ENCODE data around the gene SLC14A1.

SLC14A1 gene

DNA sequence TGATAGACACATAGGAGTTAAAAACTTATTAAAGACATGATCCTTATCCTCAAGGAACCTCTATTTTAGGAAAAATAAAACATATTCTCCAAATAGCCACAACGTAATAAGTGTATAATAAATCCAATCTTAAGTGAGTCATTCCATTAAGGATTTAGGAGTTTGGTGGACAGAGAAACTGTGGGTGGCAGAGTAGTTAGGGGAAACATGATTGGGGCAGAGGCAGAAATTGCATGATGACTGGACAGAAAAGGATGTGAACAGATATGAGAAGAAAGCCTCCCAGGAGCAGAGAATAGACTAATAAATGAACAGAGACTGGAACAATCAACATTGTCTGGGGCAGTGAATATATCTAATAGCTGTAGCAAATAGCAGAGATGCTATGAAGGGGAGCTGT, 53.4 kb downstream of the SLC14A1 start:
- TF ChIP-seq, protein P1, sequence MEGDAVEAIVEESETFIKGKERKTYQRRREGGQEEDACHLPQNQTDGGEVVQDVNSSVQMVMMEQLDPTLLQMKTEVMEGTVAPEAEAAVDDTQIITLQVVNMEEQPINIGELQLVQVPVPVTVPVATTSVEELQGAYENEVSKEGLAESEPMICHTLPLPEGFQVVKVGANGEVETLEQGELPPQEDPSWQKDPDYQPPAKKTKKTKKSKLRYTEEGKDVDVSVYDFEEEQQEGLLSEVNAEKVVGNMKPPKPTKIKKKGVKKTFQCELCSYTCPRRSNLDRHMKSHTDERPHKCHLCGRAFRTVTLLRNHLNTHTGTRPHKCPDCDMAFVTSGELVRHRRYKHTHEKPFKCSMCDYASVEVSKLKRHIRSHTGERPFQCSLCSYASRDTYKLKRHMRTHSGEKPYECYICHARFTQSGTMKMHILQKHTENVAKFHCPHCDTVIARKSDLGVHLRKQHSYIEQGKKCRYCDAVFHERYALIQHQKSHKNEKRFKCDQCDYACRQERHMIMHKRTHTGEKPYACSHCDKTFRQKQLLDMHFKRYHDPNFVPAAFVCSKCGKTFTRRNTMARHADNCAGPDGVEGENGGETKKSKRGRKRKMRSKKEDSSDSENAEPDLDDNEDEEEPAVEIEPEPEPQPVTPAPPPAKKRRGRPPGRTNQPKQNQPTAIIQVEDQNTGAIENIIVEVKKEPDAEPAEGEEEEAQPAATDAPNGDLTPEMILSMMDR (conservative IDR thresholded peaks at IDR 0.05; ENCODE audit: low read depth, low read length): no peak
- DNase-seq (ENCODE audit: low read depth): peak; percentile 46
- no peak overlapping the region for H3K4me3 ChIP-seq (ENCODE audit: low read length)

DNA sequence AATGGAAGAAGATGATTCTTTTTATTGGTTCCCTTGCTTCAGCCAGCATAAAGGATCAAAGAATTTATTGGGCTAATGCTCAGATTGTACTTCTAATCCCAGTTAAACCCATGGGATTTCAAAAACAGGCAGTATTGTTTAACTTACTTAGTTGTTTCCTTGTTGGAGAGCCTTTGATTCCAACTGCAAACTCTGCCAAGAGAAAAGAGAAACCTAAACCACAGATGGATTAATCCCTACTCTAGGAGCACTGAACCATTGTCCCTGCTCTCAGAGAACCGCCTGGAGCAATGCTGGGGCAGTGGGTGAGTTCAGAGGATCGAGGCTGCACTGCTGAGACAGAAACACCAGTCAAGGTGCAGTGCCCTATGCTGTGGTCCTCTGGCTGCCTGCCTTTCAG, 56.6 kb downstream of the SLC14A1 start:
- TF ChIP-seq, protein P1 (conservative IDR thresholded peaks at IDR 0.05; ENCODE audit: low read depth, low read length): no peak
- no peak overlapping the region for H3K4me3 ChIP-seq (ENCODE audit: low read length)
- DNase-seq (ENCODE audit: low read depth): no peak

DNA sequence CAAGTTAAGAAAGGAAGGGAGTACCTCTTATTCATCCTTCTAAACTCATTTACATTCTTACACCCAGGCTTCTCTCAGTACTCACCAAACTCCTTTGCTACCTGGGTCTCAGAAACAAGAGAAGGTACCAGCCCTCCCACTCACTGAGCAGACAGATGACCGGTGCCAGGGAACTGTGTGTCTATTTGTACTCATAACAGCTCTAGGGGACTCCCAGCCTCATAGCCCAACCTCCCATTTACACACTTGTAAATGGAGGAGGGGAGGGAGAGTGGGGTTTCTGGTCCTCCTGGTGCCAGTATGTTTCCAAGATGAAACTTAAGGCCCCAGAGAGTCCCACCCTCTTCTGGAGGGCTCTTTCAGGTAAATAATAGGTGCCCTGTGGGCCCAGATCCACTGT, 58.7 kb downstream of the SLC14A1 start:
- TF ChIP-seq, protein P1 (conservative IDR thresholded peaks at IDR 0.05; ENCODE audit: low read depth, low read length): no peak
- H3K4me3 ChIP-seq (ENCODE audit: low read length): no peak overlapping the region
- no peak for DNase-seq (ENCODE audit: low read depth)

DNA sequence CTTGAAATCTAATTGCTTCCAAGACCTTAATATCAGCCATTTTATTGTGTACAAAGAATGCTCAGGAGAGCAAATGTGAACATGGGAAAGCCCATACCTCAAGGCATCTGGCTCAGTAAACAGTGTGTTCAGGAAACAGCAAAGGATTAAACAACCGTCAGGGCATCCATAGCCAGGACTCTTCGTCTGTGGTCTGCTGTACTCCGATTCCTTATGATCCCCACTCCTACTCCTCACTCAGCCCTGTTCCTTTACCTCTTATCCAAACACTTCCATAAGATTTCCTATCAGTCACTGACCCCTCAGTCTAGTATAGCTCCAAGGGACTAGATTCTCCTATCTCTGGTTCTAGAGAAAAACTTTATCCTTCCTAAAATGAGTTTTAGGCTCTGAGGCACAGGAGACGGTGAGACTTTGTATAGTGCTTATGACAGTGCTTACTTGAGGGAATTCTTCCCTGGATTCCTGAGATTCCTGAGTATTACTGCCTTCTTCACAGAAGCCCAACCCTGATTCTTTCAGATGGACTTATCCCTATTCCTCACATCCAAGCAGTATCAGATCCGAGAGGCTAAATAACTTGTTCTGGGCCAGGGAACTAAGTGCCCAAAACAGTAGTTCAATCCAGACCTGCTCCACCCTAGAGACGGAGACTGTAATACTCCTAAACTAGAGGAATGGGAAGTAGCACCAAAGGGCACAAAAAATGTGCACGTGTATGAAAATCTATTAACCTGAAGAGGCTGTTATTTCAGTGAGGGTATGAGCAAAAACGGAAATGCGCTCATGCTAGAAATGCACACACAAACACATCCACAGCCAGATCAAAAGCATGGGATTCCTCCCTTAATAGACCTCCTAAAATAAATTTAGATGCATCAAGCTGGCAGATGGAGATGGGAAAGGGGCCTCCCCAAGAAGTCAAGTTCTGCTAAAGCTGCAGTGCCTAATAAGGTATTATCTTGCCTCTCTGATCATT, 59.4 kb downstream of the SLC14A1 start:
- TF ChIP-seq, protein P1 (conservative IDR thresholded peaks at IDR 0.05; ENCODE audit: low read depth, low read length): no peak
- no peak for DNase-seq (ENCODE audit: low read depth)
- no peak overlapping the region for H3K4me3 ChIP-seq (ENCODE audit: low read length)

DNA sequence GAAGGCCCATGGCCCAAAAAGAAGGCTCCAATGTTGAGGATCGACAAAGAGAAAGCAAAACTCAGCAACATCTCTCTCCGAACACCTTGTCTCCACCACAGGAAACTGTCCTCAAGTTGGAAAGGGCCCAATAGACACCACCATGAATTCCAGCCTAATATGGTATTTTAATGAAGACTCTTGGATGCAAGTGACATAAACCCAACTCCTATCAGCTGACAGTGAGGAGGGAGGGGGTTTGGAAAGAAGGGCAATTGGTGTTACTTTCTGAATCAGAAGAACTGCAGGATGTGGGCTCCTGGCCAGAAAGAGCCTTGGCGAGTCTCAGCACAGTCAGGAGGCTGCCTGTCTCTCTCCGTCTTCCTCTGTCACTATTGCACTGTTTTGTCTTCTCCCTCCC, 61.2 kb downstream of the SLC14A1 start:
- no peak for DNase-seq (ENCODE audit: low read depth)
- H3K4me3 ChIP-seq (ENCODE audit: low read length): no peak overlapping the region
- TF ChIP-seq, protein P1 (conservative IDR thresholded peaks at IDR 0.05; ENCODE audit: low read depth, low read length): no peak

DNA sequence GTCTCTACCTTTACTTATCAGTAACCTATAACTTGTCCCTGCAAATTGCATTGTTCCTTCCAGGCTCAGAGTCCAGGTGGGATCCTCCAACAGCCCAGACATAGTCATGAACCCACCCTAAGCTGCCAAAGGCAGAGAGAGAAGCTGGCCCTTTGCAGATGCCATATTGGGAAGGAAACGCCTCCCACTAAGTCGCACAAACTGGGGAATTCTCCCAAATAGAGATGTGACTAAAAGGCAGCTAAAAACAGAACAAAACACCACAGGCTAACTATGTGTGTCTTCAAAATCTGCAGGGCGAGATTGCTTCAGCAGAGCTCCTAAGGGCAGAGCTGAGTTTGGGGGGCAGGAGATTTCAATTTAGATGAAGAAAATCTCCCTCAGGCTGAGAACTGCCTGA, 63.0 kb downstream of the SLC14A1 start:
- no peak overlapping the region for H3K4me3 ChIP-seq (ENCODE audit: low read length)
- DNase-seq (ENCODE audit: low read depth): no peak
- TF ChIP-seq, protein P1 (conservative IDR thresholded peaks at IDR 0.05; ENCODE audit: low read depth, low read length): no peak

DNA sequence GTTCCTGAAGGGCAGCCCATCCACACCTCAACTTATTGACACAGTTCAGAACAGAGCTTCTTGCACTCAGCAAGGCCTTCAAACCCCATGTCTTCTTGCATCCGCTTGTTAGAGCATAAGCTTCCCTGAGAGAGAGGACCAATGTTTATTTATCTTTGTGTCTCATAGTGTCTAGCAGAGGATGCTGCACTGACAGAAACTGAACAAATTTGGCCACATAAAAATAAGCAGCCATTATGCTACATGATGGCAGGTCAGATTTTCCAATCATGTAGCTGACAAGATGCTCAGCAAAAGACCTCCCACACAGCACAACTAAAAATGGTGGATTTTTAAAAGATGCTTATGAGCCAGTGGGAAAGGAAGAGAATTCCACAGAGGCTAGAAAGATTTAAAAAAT, 63.4 kb downstream of the SLC14A1 start:
- no peak for DNase-seq (ENCODE audit: low read depth)
- TF ChIP-seq, protein P1 (conservative IDR thresholded peaks at IDR 0.05; ENCODE audit: low read depth, low read length): no peak
- no peak overlapping the region for H3K4me3 ChIP-seq (ENCODE audit: low read length)
